ENCODE data around the gene GPR176.
A peak's percentile ranks its signal among the peaks of the same experiment; 100 is the strongest.

The GPR176 gene

GRCh38 chr15:39781147-39781966 is 138.7 kb downstream of the GPR176 start:
- no peak for DNase-seq

- DNase-seq: no peak
Measured at GRCh38 chr15:39778021-39778420, 142.0 kb downstream of the GPR176 start.

- DNase-seq: no peak
Measured at GRCh38 chr15:39777496-39777895, 142.6 kb downstream of the GPR176 start.

GRCh38 chr15:39776068-39776467 is 144.0 kb downstream of the GPR176 start:
- DNase-seq: no peak

GRCh38 chr15:39774688-39775267 is 145.3 kb downstream of the GPR176 start:
- DNase-seq: no peak

- DNase-seq: no peak
Measured at GRCh38 chr15:39770748-39771689, 149.0 kb downstream of the GPR176 start.

GRCh38 chr15:39767921-39768320 is 152.1 kb downstream of the GPR176 start:
- DNase-seq: no peak

- DNase-seq: no peak
Measured at GRCh38 chr15:39761006-39761405, 159.1 kb downstream of the GPR176 start.

GRCh38 chr15:39756806-39757522 is 163.1 kb downstream of the GPR176 start:
- DNase-seq: peak; percentile 6

- no peak for DNase-seq
Measured at GRCh38 chr15:39752991-39753390, 167.1 kb downstream of the GPR176 start.

GRCh38 chr15:39752246-39752645 is 167.8 kb downstream of the GPR176 start:
- no peak for DNase-seq

Data from DMS153 (cell line).